ENCODE data around the gene SH3TC1. TPM values are rescaled to one million over a fixed set of nuclear protein-coding genes. Genes with fewer than 3 reads are reported as not detected.

Gene SH3TC1
- total RNA-seq, 2 experiments from 2014 or later = 16.2 to 17.5 TPM

GRCh38 chr4:8266508-8266907 is 67.4 kb downstream of the SH3TC1 start:
- DNase-seq (no peak), ATAC-seq (no peak)
- intact Hi-C loops (cut with micrococcal nuclease) = no loop called here
- H3K36me3 Mint-ChIP-seq (ENCODE audit: low read depth) = no peaks in the 10 kb centered on the region
- no peak overlapping the region for H3K4me3 Mint-ChIP-seq
- no peaks in the 10 kb centered on the region for H3K4me1 Mint-ChIP-seq (ENCODE audit: low read depth)
- H3K27ac Mint-ChIP-seq = no peak overlapping the region
- H3K9me3 Mint-ChIP-seq = no peaks in the 10 kb centered on the region
- POLR2A ChIA-PET = no interaction called here
- no peak for TF ChIP-seq CTCF (IDR thresholded peaks at IDR 0.05)
- CTCF ChIA-PET = interaction anchor here (0.6 to 3.2 kb wide), 6 partner anchors 9 to 257 kb away, joined by 3 to 15 read pairs (median 6); no protein-coding TSS in a partner anchor
- H3K27me3 Mint-ChIP-seq = peaks cover 21% of the 10 kb centered on the region

GRCh38 chr4:8267077-8267476 is 68.0 kb downstream of the SH3TC1 start:
- peaks cover 22% of the 10 kb centered on the region for H3K27me3 Mint-ChIP-seq
- ChIA-PET POLR2A (no interaction called here), CTCF (interaction anchor here (1.3 to 3.2 kb wide), 7 partner anchors 8 to 139 kb away, joined by 3 to 15 read pairs (median 7); no protein-coding TSS in a partner anchor)
- H3K4me3 Mint-ChIP-seq = no peak overlapping the region
- no peaks in the 10 kb centered on the region for H3K36me3 Mint-ChIP-seq (ENCODE audit: low read depth)
- H3K27ac Mint-ChIP-seq = no peak overlapping the region
- H3K9me3 Mint-ChIP-seq = no peaks in the 10 kb centered on the region
- intact Hi-C loops (cut with micrococcal nuclease) = no loop called here
- DNase-seq = peak; percentile 69
- TF ChIP-seq CTCF (IDR thresholded peaks at IDR 0.05) = peak; percentile 51
- no peaks in the 10 kb centered on the region for H3K4me1 Mint-ChIP-seq (ENCODE audit: low read depth)
- ATAC-seq = peak; percentile 88

- intact Hi-C loops (cut with micrococcal nuclease) = no loop called here
- ChIA-PET POLR2A (no interaction called here), CTCF (interaction anchor here (1.4 to 3.2 kb wide), 5 partner anchors 22 to 134 kb away, joined by 3 to 15 read pairs (median 7); no protein-coding TSS in a partner anchor)
- no peaks in the 10 kb centered on the region for H3K9me3 Mint-ChIP-seq
- no peaks in the 10 kb centered on the region for H3K4me1 Mint-ChIP-seq (ENCODE audit: low read depth)
- no peak overlapping the region for H3K4me3 Mint-ChIP-seq
- no peaks in the 10 kb centered on the region for H3K36me3 Mint-ChIP-seq (ENCODE audit: low read depth)
- peaks cover 25% of the 10 kb centered on the region for H3K27me3 Mint-ChIP-seq
- DNase-seq (no peak), ATAC-seq (no peak)
- H3K27ac Mint-ChIP-seq = no peak overlapping the region
- TF ChIP-seq CTCF (IDR thresholded peaks at IDR 0.05) = no peak
Measured at GRCh38 chr4:8268211-8268610, 69.1 kb downstream of the SH3TC1 start.

GRCh38 chr4:8268901-8269534 is 69.9 kb downstream of the SH3TC1 start:
- ATAC-seq = no peak
- no peak overlapping the region for H3K27ac Mint-ChIP-seq
- H3K36me3 Mint-ChIP-seq (ENCODE audit: low read depth) = no peaks in the 10 kb centered on the region
- H3K4me1 Mint-ChIP-seq (ENCODE audit: low read depth) = no peaks in the 10 kb centered on the region
- H3K27me3 Mint-ChIP-seq = peaks cover 25% of the 10 kb centered on the region
- no peak overlapping the region for H3K4me3 Mint-ChIP-seq
- no peak for TF ChIP-seq CTCF (IDR thresholded peaks at IDR 0.05)
- DNase-seq = no peak
- POLR2A ChIA-PET = no interaction called here
- H3K9me3 Mint-ChIP-seq = no peaks in the 10 kb centered on the region
- CTCF ChIA-PET = no interaction called here
- intact Hi-C loops (cut with micrococcal nuclease) = no loop called here

GRCh38 chr4:8269535-8270417 is 70.7 kb downstream of the SH3TC1 start, which contains the start of gene HTRA3:
Gene HTRA3, plus strand, starts transcription at chr4:8269754. Its CDS starts 215 bp downstream, at chr4:8269969.
- CTCF ChIA-PET = no interaction called here
- ATAC-seq (peak; percentile 38), DNase-seq (peak; percentile 7)
- no peaks in the 10 kb centered on the region for H3K9me3 Mint-ChIP-seq
- no peaks in the 10 kb centered on the region for H3K36me3 Mint-ChIP-seq (ENCODE audit: low read depth)
- no peak within 1 kb of the TSS for H3K27ac Mint-ChIP-seq
- POLR2A ChIA-PET = no interaction called here
- no peaks in the 10 kb centered on the region for H3K4me1 Mint-ChIP-seq (ENCODE audit: low read depth)
- intact Hi-C loops (cut with micrococcal nuclease) = no loop called here
- H3K4me3 Mint-ChIP-seq = no peak within 1 kb of the TSS
- no peak for TF ChIP-seq CTCF (IDR thresholded peaks at IDR 0.05)
- H3K27me3 Mint-ChIP-seq = peaks cover 25% of the 10 kb centered on the region
